ENCODE data around the gene HNRNPD.
"Not testable (repeated sequence)": the region's sequence is repeated elsewhere in the genome, so short reads cannot be mapped to it uniquely, and the experiment has no call there.

Gene HNRNPD

GRCh38 chr4:82380344-82380743, 6.6 kb upstream of the HNRNPD start:
- no peak for DNase-seq

GRCh38 chr4:82376109-82376508, 2.3 kb upstream of the HNRNPD start:
- DNase-seq, result no peak

GRCh38 chr4:82373486-82373815, 340 bp downstream of the HNRNPD start:
- peak; percentile 97 for DNase-seq

GRCh38 chr4:82372517-82373485, 990 bp downstream of the HNRNPD start:
- DNase-seq, result peak; percentile 56

- DNase-seq, result no peak
These were observed 2.3 kb downstream of the HNRNPD start for GRCh38 chr4:82371497-82371896.

GRCh38 chr4:82367438-82368097, 6.2 kb downstream of the HNRNPD start:
- DNase-seq, result no peak

- not testable (repeated sequence) for DNase-seq
These were observed 7.4 kb downstream of the HNRNPD start for GRCh38 chr4:82366431-82366830.

GRCh38 chr4:82363896-82364487, 9.8 kb downstream of the HNRNPD start:
- DNase-seq, result no peak

- DNase-seq, result no peak
These were observed 11.2 kb downstream of the HNRNPD start for GRCh38 chr4:82362565-82362964.

GRCh38 chr4:82360298-82361177, 13.3 kb downstream of the HNRNPD start:
- DNase-seq, result peak; percentile 19

- no peak for DNase-seq
These were observed 14.9 kb downstream of the HNRNPD start for GRCh38 chr4:82358847-82359246.

GRCh38 chr4:82357640-82358039, 16.2 kb downstream of the HNRNPD start:
- no peak for DNase-seq

- no peak for DNase-seq
These were observed 19.0 kb downstream of the HNRNPD start for GRCh38 chr4:82354788-82355187.

GRCh38 chr4:82352825-82353366, 20.9 kb downstream of the HNRNPD start:
- DNase-seq, result no peak

- DNase-seq, result no peak
These were observed 21.5 kb downstream of the HNRNPD start for GRCh38 chr4:82352118-82352824.

GRCh38 chr4:82346126-82346525, 27.7 kb downstream of the HNRNPD start:
- DNase-seq, result no peak

GRCh38 chr4:82335043-82335442, 38.7 kb downstream of the HNRNPD start:
- no peak for DNase-seq

- not testable (repeated sequence) for DNase-seq
These were observed 40.1 kb downstream of the HNRNPD start for GRCh38 chr4:82333641-82334040.

- DNase-seq, result no peak
These were observed 42.0 kb downstream of the HNRNPD start for GRCh38 chr4:82331814-82332213.

GRCh38 chr4:82320351-82320750, 53.4 kb downstream of the HNRNPD start:
- no peak for DNase-seq

GRCh38 chr4:82303063-82303462, 70.7 kb downstream of the HNRNPD start:
- not testable (repeated sequence) for DNase-seq
